NCI-H1105 (cell line): Measurements from ENCODE around the gene THADA.

ENCODE experiments used
- DNase-seq: peaks from one replicate; lab custom pipeline; 2025; lab: John Stamatoyannopoulos, UW

THADA gene

GRCh38 chr2:43346602-43347567 lies 249.0 kb downstream of the THADA start:
- DNase-seq: no peak

- no peak for DNase-seq
These were observed 250.0 kb downstream of the THADA start for GRCh38 chr2:43345872-43346271.

GRCh38 chr2:43345391-43345813 lies 250.4 kb downstream of the THADA start:
- no peak for DNase-seq

- DNase-seq: no peak
These were observed 250.9 kb downstream of the THADA start for GRCh38 chr2:43344868-43345373.

- no peak for DNase-seq
These were observed 252.1 kb downstream of the THADA start for GRCh38 chr2:43343573-43344304.

- no peak for DNase-seq
These were observed 253.7 kb downstream of the THADA start for GRCh38 chr2:43341959-43342757.

GRCh38 chr2:43340945-43341356 lies 254.9 kb downstream of the THADA start:
- DNase-seq: no peak

GRCh38 chr2:43340066-43340465 lies 255.8 kb downstream of the THADA start:
- no peak for DNase-seq

GRCh38 chr2:43333656-43334144 lies 262.1 kb downstream of the THADA start:
- DNase-seq: no peak

- no peak for DNase-seq
These were observed 262.7 kb downstream of the THADA start for GRCh38 chr2:43333101-43333655.

GRCh38 chr2:43332653-43333052 lies 263.2 kb downstream of the THADA start:
- no peak for DNase-seq

- DNase-seq: no peak
These were observed 264.4 kb downstream of the THADA start for GRCh38 chr2:43331422-43331821.

GRCh38 chr2:43329637-43330036 lies 266.2 kb downstream of the THADA start:
- DNase-seq: no peak

- DNase-seq: no peak
These were observed 267.0 kb downstream of the THADA start for GRCh38 chr2:43328832-43329231.

- DNase-seq: peak; percentile 15
These were observed 267.7 kb downstream of the THADA start for GRCh38 chr2:43328133-43328532.

- no peak for DNase-seq
These were observed 268.7 kb downstream of the THADA start for GRCh38 chr2:43327119-43327518.

GRCh38 chr2:43326101-43326825 lies 269.6 kb downstream of the THADA start:
- no peak for DNase-seq

GRCh38 chr2:43325107-43325811 lies 270.6 kb downstream of the THADA start:
- DNase-seq: no peak

GRCh38 chr2:43324259-43325106 lies 271.4 kb downstream of the THADA start:
- DNase-seq: no peak
